A549 treated with DMSO at 1 μM for 4 hours (cell line): ENCODE results near the gene HIPK4. TPM values are rescaled to one million over a fixed set of nuclear protein-coding genes. Genes with fewer than 3 reads are reported as not detected.

ENCODE experiments used
- total RNA-seq: library from RNA; stranded (reverse); fragments of 200-300 nt; extraction: Qiagen RNA extraction; gene quantifications from 5 replicates; pipeline ENCODE4 v1.2.3, GENCODE V29; 2022; ENCODE audit warnings: low read depth

Gene HIPK4, protein sequence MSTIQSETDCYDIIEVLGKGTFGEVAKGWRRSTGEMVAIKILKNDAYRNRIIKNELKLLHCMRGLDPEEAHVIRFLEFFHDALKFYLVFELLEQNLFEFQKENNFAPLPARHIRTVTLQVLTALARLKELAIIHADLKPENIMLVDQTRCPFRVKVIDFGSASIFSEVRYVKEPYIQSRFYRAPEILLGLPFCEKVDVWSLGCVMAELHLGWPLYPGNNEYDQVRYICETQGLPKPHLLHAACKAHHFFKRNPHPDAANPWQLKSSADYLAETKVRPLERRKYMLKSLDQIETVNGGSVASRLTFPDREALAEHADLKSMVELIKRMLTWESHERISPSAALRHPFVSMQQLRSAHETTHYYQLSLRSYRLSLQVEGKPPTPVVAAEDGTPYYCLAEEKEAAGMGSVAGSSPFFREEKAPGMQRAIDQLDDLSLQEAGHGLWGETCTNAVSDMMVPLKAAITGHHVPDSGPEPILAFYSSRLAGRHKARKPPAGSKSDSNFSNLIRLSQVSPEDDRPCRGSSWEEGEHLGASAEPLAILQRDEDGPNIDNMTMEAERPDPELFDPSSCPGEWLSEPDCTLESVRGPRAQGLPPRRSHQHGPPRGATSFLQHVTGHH
- total RNA-seq, result 0.19 to 0.31 TPM (median 0.26 TPM) in 5 replicates

DNA sequence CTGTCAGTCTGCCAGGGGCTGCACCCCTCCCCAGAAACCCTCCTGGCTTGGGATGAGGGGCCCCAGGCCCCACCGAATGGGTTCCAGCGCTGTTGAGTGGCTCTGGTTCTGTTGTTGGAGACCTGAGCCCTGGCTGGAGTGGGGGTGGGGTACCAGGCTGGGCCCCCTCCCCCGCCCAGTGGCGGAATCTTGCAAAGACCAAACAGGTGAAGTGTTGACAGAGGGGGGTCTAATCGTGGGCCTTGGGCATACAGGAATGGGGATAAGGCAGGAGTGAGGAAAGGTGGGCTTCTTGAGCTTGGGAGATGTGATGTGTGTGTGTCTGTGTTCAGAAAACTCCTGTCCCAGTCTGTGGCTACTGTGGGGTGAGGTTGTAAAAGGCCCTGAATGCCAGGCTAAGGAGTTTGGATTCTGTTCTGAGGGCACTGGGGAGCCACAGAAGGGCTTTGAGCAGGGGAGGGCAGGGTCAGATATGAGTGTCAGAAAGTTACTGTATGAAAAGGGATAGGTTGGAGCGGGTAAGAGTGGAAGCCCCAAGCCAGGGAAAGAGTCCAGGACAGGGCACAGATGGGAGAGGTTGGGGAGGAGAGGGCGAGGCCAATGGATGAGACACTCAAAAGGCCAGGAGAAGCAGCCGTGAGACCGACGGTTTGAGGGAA is at the start of gene HIPK4:
Gene HIPK4, minus strand, starts transcription at position 98 of the 659 bp plus-strand sequence. CDS start 279 bp downstream, outside the sequence.

DNA sequence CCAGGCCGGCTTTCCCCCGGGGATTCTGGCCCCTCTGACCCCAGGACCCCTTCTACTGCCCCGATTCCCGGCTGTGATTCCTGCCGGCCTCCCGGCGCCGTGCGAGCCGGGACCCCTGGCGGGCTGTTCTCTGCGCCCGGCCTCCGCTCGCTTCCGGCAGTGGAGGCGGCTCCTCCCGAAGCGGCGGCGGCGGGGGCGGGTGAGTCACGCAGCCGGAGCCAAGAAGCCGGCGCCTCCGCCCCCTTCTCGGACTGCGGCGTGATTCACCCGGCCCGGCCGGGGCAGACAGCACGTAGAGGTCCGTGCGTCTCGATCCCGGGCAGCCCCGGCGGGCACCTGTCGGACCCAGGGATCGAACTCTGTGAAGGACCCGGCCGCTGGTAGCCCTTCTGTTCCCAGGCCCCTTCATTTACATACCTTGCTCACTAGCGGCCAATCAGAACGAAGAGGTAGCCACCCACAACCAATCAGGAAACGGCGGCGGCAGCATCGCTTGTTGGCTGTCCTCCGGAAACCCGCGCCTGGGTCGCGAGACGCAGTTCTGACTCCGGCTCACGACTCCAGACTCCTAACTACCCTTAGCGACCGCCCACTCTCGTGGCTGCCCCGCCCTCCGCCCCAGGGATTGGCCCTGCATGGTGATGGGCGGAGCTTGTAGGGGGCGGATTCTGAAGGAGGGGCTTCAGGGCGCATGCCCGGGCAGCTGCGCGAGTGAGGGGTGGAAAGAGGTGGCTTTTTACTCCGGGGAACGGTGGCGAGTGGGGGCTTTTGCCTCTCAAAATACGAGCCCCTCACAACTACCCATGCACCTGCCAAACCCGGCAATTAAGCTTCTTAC is 35.7 kb upstream of the HIPK4 start, which contains the start of gene SERTAD1:
Gene SERTAD1, minus strand, starts transcription at position 543 of the 838 bp plus-strand sequence. CDS start 2,446 bp downstream, outside the sequence.

DNA sequence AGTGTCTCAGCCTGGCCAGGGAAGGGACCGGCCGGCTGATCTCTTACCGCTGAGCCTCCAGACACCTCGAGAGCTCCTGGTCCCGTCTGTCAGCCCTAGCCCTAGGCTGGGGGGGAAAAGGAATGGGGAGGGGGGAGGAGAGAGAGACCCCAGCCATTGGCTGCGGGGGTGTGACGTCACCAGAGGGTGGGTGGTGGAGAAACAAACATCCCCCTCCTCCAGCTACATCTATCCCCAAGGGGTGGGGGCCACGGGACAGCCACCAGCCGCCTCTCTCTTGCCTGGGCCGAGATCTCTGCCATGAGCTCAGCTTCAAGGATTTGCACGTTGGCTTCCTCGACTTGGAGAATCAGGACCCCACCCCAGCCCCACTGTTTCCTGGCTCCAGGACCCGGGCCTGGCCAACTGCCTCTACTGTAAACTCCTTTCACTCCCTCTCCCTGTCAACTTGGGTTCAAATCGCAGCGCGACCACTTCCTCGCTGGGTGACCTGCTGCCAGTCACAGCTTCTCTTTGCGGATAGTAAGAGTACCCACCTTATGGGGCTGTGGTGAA is 23.4 kb upstream of the HIPK4 start, which contains the start of gene PRX:
Gene PRX, minus strand, starts transcription at position 88 of the 555 bp plus-strand sequence. CDS start 5,446 bp downstream, outside the sequence.

DNA sequence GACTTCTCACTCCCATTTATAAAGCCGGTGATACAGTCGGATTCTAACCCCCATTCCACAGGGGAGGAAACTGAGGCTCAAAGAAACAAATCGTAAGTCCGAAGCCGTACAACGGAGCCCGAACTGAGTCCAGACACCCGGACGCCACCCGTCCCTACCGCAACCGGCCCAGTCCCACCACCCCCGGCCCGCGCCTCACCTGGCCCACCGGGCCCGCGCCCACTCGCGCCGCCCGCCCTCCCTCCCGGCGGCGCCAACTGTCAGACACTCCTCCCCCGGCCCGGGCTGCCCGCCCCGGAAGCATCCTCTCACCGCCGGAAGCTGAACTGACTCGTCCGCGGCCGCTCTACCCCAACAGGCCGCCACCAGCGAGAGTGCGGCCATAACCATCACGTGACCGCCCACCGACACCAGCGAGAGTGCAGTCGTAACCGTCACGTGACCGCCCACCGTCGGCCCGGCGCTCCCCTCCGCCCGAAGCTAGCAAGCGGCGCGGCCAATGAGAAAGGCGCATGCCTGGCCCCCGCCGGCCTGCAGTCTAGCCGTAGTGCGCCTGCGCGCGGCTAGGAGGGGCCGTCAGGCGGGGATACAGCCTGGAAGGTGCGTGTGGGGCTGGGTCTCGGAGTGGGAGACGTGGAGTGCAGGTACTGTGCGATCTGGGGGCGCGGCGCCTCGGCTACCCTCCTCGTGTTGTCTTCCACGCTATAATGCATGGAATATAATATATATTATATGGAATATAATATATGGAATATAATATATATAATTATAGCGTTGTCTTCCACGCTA is 41.7 kb downstream of the HIPK4 start, which contains the start of the genes C19orf47 and PLD3:
Gene C19orf47, minus strand, starts transcription at position 273 of the 789 bp plus-strand sequence. CDS start 6,540 bp downstream, outside the sequence.
Gene PLD3, plus strand, starts transcription at position 571 of the 789 bp plus-strand sequence. CDS start 17,789 bp downstream, outside the sequence.

Other genes starting within 250 kb of the HIPK4 start
- gene MAP3K10, start 198.8 kb downstream of the HIPK4 start, total RNA-seq, result 11.2 to 19.1 TPM (median 17.9 TPM) in 5 replicates
- 0.26 to 0.61 TPM (median 0.51 TPM) in 5 replicates for gene TTC9B, start 171.8 kb downstream of the HIPK4 start, total RNA-seq
- 0.22 to 0.39 TPM (median 0.30 TPM) in 5 replicates for gene CCNP, start 163.5 kb downstream of the HIPK4 start, total RNA-seq
- 136 to 202 TPM (median 190 TPM) in 5 replicates for gene AKT2, start 104.8 kb downstream of the HIPK4 start, total RNA-seq
- gene C19orf47, start 41.8 kb downstream of the HIPK4 start, total RNA-seq, result 27.6 to 35.4 TPM (median 28.1 TPM) in 5 replicates
- 240 to 285 TPM (median 257 TPM) in 5 replicates for gene PLD3, start 41.5 kb downstream of the HIPK4 start, total RNA-seq
- 1.4 to 1.9 TPM (median 1.5 TPM) in 5 replicates for gene PRX, start 23.2 kb upstream of the HIPK4 start, total RNA-seq
- gene SERTAD1, start 35.8 kb upstream of the HIPK4 start, total RNA-seq, result 28.4 to 43.3 TPM (median 31.7 TPM) in 5 replicates
- gene SERTAD3, start 54.2 kb upstream of the HIPK4 start, total RNA-seq, result 37.5 to 49.9 TPM (median 42.3 TPM) in 5 replicates
- 269 to 351 TPM (median 301 TPM) in 5 replicates for gene BLVRB, start 75.6 kb upstream of the HIPK4 start, total RNA-seq
- gene SPTBN4, start 76.8 kb upstream of the HIPK4 start, total RNA-seq, result 0.51 to 1.3 TPM (median 0.91 TPM) in 5 replicates
- 121 to 152 TPM (median 134 TPM) in 5 replicates for gene SHKBP1, start 186.7 kb upstream of the HIPK4 start, total RNA-seq
- 46.1 to 67.2 TPM (median 60.0 TPM) in 5 replicates for gene LTBP4, start 211.2 kb upstream of the HIPK4 start, total RNA-seq